HepG2 (cell line): ENCODE results near the gene LMAN2L. TPM values are rescaled to one million over a fixed set of nuclear protein-coding genes. Genes with fewer than 3 reads are reported as not detected.

Source experiments
- ATM ChIP-seq: fragments of 450-650 bp; IDR thresholded peaks from 2 replicates; pipeline ENCODE4 v1.7.1; 2017; ENCODE audit warnings: mild to moderate bottlenecking, borderline replicate concordance
- CBX2 ChIP-seq, 2 experiments: fragments of 200-600 bp in 1 of 2; sonication (generic); formaldehyde crosslinking in 1 of 2; IDR thresholded peaks; 2 replicates each; pipeline versions ENCODE4 v1.7.0 to v1.8.1; 2018 to 2022; ENCODE audit warnings: low read depth in 2 of 2, low read length in 1 of 2, mild to moderate bottlenecking in 1 of 2, missing genetic modification reagents in 1 of 2
- HMGA1 ChIP-seq: sonication (generic); formaldehyde crosslinking; conservative IDR thresholded peaks from 2 replicates; pipeline ENCODE4 v1.4.0; 2020; ENCODE audit warnings: missing genetic modification reagents
- JARID2 ChIP-seq: sonication (generic); formaldehyde crosslinking; IDR thresholded peaks from 2 replicates; pipeline ENCODE4 v1.8.1; 2023; ENCODE audit warnings: missing genetic modification reagents, inconsistent platforms; ENCODE audit not compliant: insufficient replicate concordance
- POLR2AphosphoS5 ChIP-seq: IDR thresholded peaks from 2 replicates; pipeline ENCODE4 v1.6.1; 2012; ENCODE audit warnings: low read depth, low read length
- PRPF4 ChIP-seq: fragments of 200-400 bp; formaldehyde crosslinking; IDR thresholded peaks from 2 replicates; pipeline ENCODE4 v1.6.1; 2016; ENCODE audit warnings: low read length, low read depth; ENCODE audit not compliant: poor library complexity, severe bottlenecking
- RAD21 ChIP-seq: fragments of 450-650 bp; formaldehyde crosslinking; IDR thresholded peaks from 2 replicates; pipeline ENCODE4 v1.5.0; 2020; ENCODE audit warnings: mild to moderate bottlenecking
- RFXAP ChIP-seq: sonication (generic); formaldehyde crosslinking; IDR thresholded peaks from 2 replicates; pipeline ENCODE4 v1.4.0; 2020; ENCODE audit warnings: missing genetic modification reagents, borderline replicate concordance
- RNF2 ChIP-seq: fragments of 450-650 bp; conservative IDR thresholded peaks from 2 replicates; pipeline ENCODE4 v1.6.1; 2016; ENCODE audit warnings: low read depth
- SETDB1 ChIP-seq: sonication (generic); formaldehyde crosslinking; IDR thresholded peaks from 2 replicates; pipeline ENCODE4 v1.5.1; 2020; ENCODE audit warnings: missing genetic modification reagents, mild to moderate bottlenecking, borderline replicate concordance
- SIX1 ChIP-seq: sonication (generic); formaldehyde crosslinking; IDR thresholded peaks from 2 replicates; pipeline ENCODE4 v1.4.0; 2020; ENCODE audit warnings: missing genetic modification reagents, borderline replicate concordance
- SMARCC2 ChIP-seq: fragments of 450-650 bp; IDR thresholded peaks from 2 replicates; pipeline ENCODE4 v1.6.1; 2017; ENCODE audit warnings: antibody characterized with exemption, mild to moderate bottlenecking
- SP4 ChIP-seq: sonication (generic); formaldehyde crosslinking; IDR thresholded peaks from 2 replicates; pipeline ENCODE4 v1.8.1; 2023; ENCODE audit warnings: mild to moderate bottlenecking, missing genetic modification reagents
- SRSF4 ChIP-seq: fragments of 200-400 bp; formaldehyde crosslinking; IDR thresholded peaks from one replicate; pipeline ENCODE4 v1.6.1; 2018; ENCODE audit warnings: mild to moderate bottlenecking, low read depth, low read length, moderate library complexity; ENCODE audit not compliant: poor library complexity, severe bottlenecking
- U2AF2 ChIP-seq: fragments of 200-400 bp; formaldehyde crosslinking; IDR thresholded peaks from 2 replicates; pipeline ENCODE4 v1.6.1; 2017; ENCODE audit warnings: low read depth, mild to moderate bottlenecking, low read length
- ZNF326 ChIP-seq: sonication (generic); formaldehyde crosslinking; IDR thresholded peaks from 2 replicates; pipeline ENCODE4 v1.4.0; 2020; ENCODE audit warnings: missing genetic modification reagents, borderline replicate concordance
- polyA plus RNA-seq, 8 experiments: library from polyadenylated mRNA; depleted of rRNA in 3 of 8; stranded (reverse) in 7 of 8; unstranded in 1 of 8; fragments of >200 nt; fragmentation: Illumina TruSeq in 4 of 8; extraction: Trizol in 4 of 8; gene quantifications; 2 replicates each; pipeline versions ENCODE4 v1.2.1 to v1.2.3, GENCODE V29; 2011 to 2016; ENCODE audit warnings: low read depth in 4 of 8, missing spikeins in 1 of 8, mixed read lengths in 1 of 8; ENCODE audit not compliant: insufficient read depth in 1 of 8
- total RNA-seq, 5 experiments: library from RNA; depleted of rRNA; stranded (reverse); fragments of >200 nt; fragmentation: Illumina TruSeq; extraction: Trizol; gene quantifications; 2 replicates each; pipeline ENCODE4 v1.2.3, GENCODE V29; 2016; ENCODE audit warnings: low read depth in 1 of 5
- TF ChIP-seq, protein P1 (sequence below): sonication (generic); formaldehyde crosslinking; IDR thresholded peaks from 2 replicates; pipeline ENCODE4 v1.8.1; 2022; ENCODE audit warnings: mild to moderate bottlenecking, missing genetic modification reagents
- TF ChIP-seq, protein P2 (sequence below): IDR thresholded peaks from 2 replicates; pipeline ENCODE4 v1.6.1; 2016; ENCODE audit warnings: low read depth, missing genetic modification reagents, missing compliant biosample characterization
- TF ChIP-seq, protein P3 (sequence below): sonication (generic); formaldehyde crosslinking; conservative IDR thresholded peaks from 2 replicates; pipeline ENCODE4 v1.8.0; 2022; ENCODE audit warnings: missing genetic modification reagents

Gene LMAN2L
- total and polyA plus RNA-seq, 2 of the 13 experiments (the other 11 are each of a cell fraction or from before 2014, with no cell fraction given) = 39.1 to 57.9 TPM

DNA sequence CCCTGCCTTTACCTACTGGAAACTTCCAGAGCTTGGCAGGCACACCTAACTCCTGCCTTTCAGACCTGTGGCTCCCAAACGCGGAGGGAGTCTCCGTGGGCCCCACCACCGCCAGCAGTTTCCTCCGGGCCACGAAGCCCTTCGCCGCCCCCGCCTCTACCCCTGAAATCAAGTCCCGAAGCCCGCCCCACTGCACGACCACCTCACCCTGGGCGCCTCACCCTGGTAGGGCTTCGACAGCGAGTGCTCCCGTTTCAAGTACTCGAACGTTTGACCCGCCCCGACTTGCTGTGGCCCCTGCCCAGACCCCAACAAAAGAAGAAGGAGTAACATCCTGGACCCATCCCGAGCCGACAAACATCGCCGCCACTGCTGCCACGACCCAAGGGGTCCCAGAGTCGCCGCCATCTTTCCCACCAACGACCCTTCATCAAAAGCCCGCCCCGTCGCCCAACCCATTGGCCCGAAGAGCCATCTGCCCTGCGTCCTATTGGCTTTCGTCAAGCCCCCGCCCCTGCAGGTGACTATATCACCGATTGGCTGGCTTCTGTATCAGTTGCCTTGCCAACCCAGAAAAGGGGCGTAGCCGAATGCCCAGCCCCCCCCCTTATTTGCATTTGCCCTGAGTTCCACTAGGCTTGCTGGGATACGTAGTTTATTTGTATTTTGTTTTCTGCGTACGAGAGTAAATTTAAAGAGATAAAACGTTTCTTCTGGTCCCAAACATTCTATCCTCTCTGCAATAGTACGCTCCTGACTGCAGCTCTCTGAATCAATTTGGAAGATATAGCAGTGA lies at the start of gene LMAN2L (continued):
- TF ChIP-seq SIX1 (no peak), JARID2 (CRISPR knock-in tag) (no peak), PRPF4 (no peak), HMGA1 (no peak), SP4 (CRISPR knock-in tag) (peak; percentile 85), SETDB1 (CRISPR knock-in tag) (no peak), RAD21 (CRISPR knock-in tag) (no peak), U2AF2 (peak; percentile 94), CBX2 (IDR thresholded peaks at IDR 0.05; ENCODE audit: low read depth, low read length) (no peak), CBX2 (CRISPR knock-in tag; IDR thresholded peaks at IDR 0.05; ENCODE audit: low read depth) (no peak), POLR2AphosphoS5 (peak; percentile 93), SMARCC2 (no peak), SRSF4 (no peak), RFXAP (no peak), ATM (no peak), ZNF326 (CRISPR knock-in tag) (no peak), RNF2 (no peak)
- TF ChIP-seq, protein P1, sequence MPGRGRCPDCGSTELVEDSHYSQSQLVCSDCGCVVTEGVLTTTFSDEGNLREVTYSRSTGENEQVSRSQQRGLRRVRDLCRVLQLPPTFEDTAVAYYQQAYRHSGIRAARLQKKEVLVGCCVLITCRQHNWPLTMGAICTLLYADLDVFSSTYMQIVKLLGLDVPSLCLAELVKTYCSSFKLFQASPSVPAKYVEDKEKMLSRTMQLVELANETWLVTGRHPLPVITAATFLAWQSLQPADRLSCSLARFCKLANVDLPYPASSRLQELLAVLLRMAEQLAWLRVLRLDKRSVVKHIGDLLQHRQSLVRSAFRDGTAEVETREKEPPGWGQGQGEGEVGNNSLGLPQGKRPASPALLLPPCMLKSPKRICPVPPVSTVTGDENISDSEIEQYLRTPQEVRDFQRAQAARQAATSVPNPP (CRISPR knock-in tag) = no peak
- TF ChIP-seq, protein P2, sequence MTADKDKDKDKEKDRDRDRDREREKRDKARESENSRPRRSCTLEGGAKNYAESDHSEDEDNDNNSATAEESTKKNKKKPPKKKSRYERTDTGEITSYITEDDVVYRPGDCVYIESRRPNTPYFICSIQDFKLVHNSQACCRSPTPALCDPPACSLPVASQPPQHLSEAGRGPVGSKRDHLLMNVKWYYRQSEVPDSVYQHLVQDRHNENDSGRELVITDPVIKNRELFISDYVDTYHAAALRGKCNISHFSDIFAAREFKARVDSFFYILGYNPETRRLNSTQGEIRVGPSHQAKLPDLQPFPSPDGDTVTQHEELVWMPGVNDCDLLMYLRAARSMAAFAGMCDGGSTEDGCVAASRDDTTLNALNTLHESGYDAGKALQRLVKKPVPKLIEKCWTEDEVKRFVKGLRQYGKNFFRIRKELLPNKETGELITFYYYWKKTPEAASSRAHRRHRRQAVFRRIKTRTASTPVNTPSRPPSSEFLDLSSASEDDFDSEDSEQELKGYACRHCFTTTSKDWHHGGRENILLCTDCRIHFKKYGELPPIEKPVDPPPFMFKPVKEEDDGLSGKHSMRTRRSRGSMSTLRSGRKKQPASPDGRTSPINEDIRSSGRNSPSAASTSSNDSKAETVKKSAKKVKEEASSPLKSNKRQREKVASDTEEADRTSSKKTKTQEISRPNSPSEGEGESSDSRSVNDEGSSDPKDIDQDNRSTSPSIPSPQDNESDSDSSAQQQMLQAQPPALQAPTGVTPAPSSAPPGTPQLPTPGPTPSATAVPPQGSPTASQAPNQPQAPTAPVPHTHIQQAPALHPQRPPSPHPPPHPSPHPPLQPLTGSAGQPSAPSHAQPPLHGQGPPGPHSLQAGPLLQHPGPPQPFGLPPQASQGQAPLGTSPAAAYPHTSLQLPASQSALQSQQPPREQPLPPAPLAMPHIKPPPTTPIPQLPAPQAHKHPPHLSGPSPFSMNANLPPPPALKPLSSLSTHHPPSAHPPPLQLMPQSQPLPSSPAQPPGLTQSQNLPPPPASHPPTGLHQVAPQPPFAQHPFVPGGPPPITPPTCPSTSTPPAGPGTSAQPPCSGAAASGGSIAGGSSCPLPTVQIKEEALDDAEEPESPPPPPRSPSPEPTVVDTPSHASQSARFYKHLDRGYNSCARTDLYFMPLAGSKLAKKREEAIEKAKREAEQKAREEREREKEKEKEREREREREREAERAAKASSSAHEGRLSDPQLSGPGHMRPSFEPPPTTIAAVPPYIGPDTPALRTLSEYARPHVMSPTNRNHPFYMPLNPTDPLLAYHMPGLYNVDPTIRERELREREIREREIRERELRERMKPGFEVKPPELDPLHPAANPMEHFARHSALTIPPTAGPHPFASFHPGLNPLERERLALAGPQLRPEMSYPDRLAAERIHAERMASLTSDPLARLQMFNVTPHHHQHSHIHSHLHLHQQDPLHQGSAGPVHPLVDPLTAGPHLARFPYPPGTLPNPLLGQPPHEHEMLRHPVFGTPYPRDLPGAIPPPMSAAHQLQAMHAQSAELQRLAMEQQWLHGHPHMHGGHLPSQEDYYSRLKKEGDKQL (CRISPR knock-in tag) = no peak
- TF ChIP-seq, protein P3, sequence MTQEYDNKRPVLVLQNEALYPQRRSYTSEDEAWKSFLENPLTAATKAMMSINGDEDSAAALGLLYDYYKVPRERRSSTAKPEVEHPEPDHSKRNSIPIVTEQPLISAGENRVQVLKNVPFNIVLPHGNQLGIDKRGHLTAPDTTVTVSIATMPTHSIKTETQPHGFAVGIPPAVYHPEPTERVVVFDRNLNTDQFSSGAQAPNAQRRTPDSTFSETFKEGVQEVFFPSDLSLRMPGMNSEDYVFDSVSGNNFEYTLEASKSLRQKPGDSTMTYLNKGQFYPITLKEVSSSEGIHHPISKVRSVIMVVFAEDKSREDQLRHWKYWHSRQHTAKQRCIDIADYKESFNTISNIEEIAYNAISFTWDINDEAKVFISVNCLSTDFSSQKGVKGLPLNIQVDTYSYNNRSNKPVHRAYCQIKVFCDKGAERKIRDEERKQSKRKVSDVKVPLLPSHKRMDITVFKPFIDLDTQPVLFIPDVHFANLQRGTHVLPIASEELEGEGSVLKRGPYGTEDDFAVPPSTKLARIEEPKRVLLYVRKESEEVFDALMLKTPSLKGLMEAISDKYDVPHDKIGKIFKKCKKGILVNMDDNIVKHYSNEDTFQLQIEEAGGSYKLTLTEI (CRISPR knock-in tag) = no peak
